Nephron progenitor cell (in vitro differentiated cells): ENCODE measurements around the gene SLC34A1.

ENCODE experiments used
- DNase-seq: peaks from one replicate; pipeline ENCODE4 v3.0.0; 2021
- H3K27ac Mint-ChIP-seq: 2 replicates; pipeline ENCODE4 v1.8.0; 2021; ENCODE audit warnings: mild to moderate bottlenecking, moderate library complexity, mixed read lengths
- H3K27me3 Mint-ChIP-seq: 2 replicates; pipeline ENCODE4 v1.8.0; 2021; ENCODE audit warnings: mild to moderate bottlenecking, low read depth, mixed read lengths; ENCODE audit not compliant: poor library complexity
- H3K36me3 Mint-ChIP-seq: 2 replicates; pipeline ENCODE4 v1.8.0; 2021; ENCODE audit warnings: low read depth, mixed read lengths
- H3K4me1 Mint-ChIP-seq: 2 replicates; pipeline ENCODE4 v1.8.0; 2021; ENCODE audit warnings: mixed read lengths
- H3K4me3 Mint-ChIP-seq: 2 replicates; pipeline ENCODE4 v1.8.0; 2021; ENCODE audit warnings: mild to moderate bottlenecking, moderate library complexity, mixed read lengths
- H3K9me3 Mint-ChIP-seq: 2 replicates; pipeline ENCODE4 v1.8.0; 2021; ENCODE audit warnings: mild to moderate bottlenecking, moderate library complexity, mixed read lengths
- CTCF ChIP-seq: fragments of 200-600 bp; sonication (generic); IDR thresholded peaks from 2 replicates; pipeline ENCODE4 v1.5.0; 2021; ENCODE audit warnings: antibody characterized with exemption

The SLC34A1 gene

GRCh38 chr5:177425801-177426565, 41.7 kb downstream of the SLC34A1 start:
- Mint-ChIP-seq H3K27ac (peak overlapping the region; percentile 98), H3K27me3 (no peaks in the 10 kb centered on the region), H3K9me3 (no peaks in the 10 kb centered on the region), H3K4me3 (peak overlapping the region; percentile 89), H3K36me3 (no peaks in the 10 kb centered on the region), H3K4me1 (peaks cover 62% of the 10 kb centered on the region)
- no peak for TF ChIP-seq CTCF
- peak; percentile 99 for DNase-seq

- Mint-ChIP-seq H3K27ac (peak within 1 kb of the TSS; percentile 98), H3K27me3 (no peaks in the 10 kb centered on the region), H3K9me3 (no peaks in the 10 kb centered on the region), H3K36me3 (no peaks in the 10 kb centered on the region), H3K4me3 (peak within 1 kb of the TSS; percentile 89), H3K4me1 (peaks cover 57% of the 10 kb centered on the region)
- DNase-seq: no peak
- TF ChIP-seq CTCF: no peak
Measured at GRCh38 chr5:177426566-177427210, 42.5 kb downstream of the SLC34A1 start, which contains the start of gene GRK6. TSS of gene GRK6 (plus strand) at chr5:177426676. CDS start at chr5:177426846, 170 bp downstream.

- no peak for TF ChIP-seq CTCF
- no peaks in the 10 kb centered on the region for H3K36me3 Mint-ChIP-seq
- peaks cover 57% of the 10 kb centered on the region for H3K4me1 Mint-ChIP-seq
- H3K9me3 Mint-ChIP-seq: no peaks in the 10 kb centered on the region
- H3K27me3 Mint-ChIP-seq: no peaks in the 10 kb centered on the region
- peak overlapping the region; percentile 88 for H3K4me3 Mint-ChIP-seq
- no peak for DNase-seq
- peak overlapping the region; percentile 19 for H3K27ac Mint-ChIP-seq
Measured at GRCh38 chr5:177427211-177427822, 43.1 kb downstream of the SLC34A1 start.

- H3K27me3 Mint-ChIP-seq: no peaks in the 10 kb centered on the region
- no peak for DNase-seq
- H3K4me1 Mint-ChIP-seq: peaks cover 57% of the 10 kb centered on the region
- peak overlapping the region; percentile 88 for H3K4me3 Mint-ChIP-seq
- TF ChIP-seq CTCF: no peak
- no peak overlapping the region for H3K27ac Mint-ChIP-seq
- no peaks in the 10 kb centered on the region for H3K9me3 Mint-ChIP-seq
- no peaks in the 10 kb centered on the region for H3K36me3 Mint-ChIP-seq
Measured at GRCh38 chr5:177427919-177428573, 43.8 kb downstream of the SLC34A1 start.

GRCh38 chr5:177428574-177429217, 44.5 kb downstream of the SLC34A1 start:
- H3K27me3 Mint-ChIP-seq: no peaks in the 10 kb centered on the region

More at GRCh38 chr5:177428574-177429217, 44.5 kb downstream of the SLC34A1 start:
- DNase-seq: no peak
- Mint-ChIP-seq H3K27ac (peak overlapping the region; percentile 55), H3K4me3 (peak overlapping the region; percentile 61), H3K4me1 (peaks cover 57% of the 10 kb centered on the region), H3K36me3 (peaks cover 4% of the 10 kb centered on the region), H3K9me3 (no peaks in the 10 kb centered on the region)
- TF ChIP-seq CTCF: no peak
